HEK293T (cell line): ENCODE data around the gene HNRNPDL.

Experiments
- ARNT ChIP-seq: fragments of 450-650 bp; IDR thresholded peaks from 2 replicates; pipeline ENCODE4 v1.6.1; 2017; ENCODE audit warnings: mild to moderate bottlenecking
- BHLHE40 ChIP-seq: fragments of 450-650 bp; IDR thresholded peaks from 2 replicates; pipeline ENCODE4 v1.6.1; 2016; ENCODE audit warnings: mild to moderate bottlenecking, moderate library complexity, borderline replicate concordance
- CTBP1 ChIP-seq: fragments of 450-650 bp; IDR thresholded peaks from 2 replicates; pipeline ENCODE4 v1.6.1; 2016; ENCODE audit warnings: borderline replicate concordance
- ELF4 ChIP-seq: fragments of 450-650 bp; IDR thresholded peaks from 2 replicates; pipeline ENCODE4 v1.6.1; 2017; ENCODE audit warnings: antibody characterized with exemption
- FOXA1 ChIP-seq: fragments of 450-650 bp; IDR thresholded peaks from 2 replicates; pipeline ENCODE4 v1.6.1; 2016; ENCODE audit warnings: mild to moderate bottlenecking
- FOXK2 ChIP-seq: fragments of 450-650 bp; IDR thresholded peaks from 2 replicates; pipeline ENCODE4 v1.6.1; 2016; ENCODE audit warnings: mild to moderate bottlenecking
- FOXM1 ChIP-seq: fragments of 450-650 bp; IDR thresholded peaks from 2 replicates; pipeline ENCODE4 v1.6.1; 2017; ENCODE audit warnings: mild to moderate bottlenecking, borderline replicate concordance
- HDGF ChIP-seq: fragments of 450-650 bp; IDR thresholded peaks from 2 replicates; pipeline ENCODE4 v1.6.1; 2017; ENCODE audit warnings: antibody characterized with exemption, borderline replicate concordance
- L3MBTL2 ChIP-seq: fragments of 450-650 bp; conservative IDR thresholded peaks from 2 replicates; pipeline ENCODE4 v1.6.1; 2016; ENCODE audit warnings: mild to moderate bottlenecking
- LEF1 ChIP-seq: fragments of 450-650 bp; IDR thresholded peaks from 2 replicates; pipeline ENCODE4 v1.6.1; 2017; ENCODE audit warnings: mild to moderate bottlenecking, borderline replicate concordance
- PKNOX1 ChIP-seq: fragments of 450-650 bp; IDR thresholded peaks from 2 replicates; pipeline ENCODE4 v1.6.1; 2016
- SP1 ChIP-seq: fragments of 450-650 bp; IDR thresholded peaks from 2 replicates; pipeline ENCODE4 v1.6.1; 2017
- ZNF384 ChIP-seq: fragments of 450-650 bp; IDR thresholded peaks from 2 replicates; pipeline ENCODE4 v1.6.1; 2016

DNA sequence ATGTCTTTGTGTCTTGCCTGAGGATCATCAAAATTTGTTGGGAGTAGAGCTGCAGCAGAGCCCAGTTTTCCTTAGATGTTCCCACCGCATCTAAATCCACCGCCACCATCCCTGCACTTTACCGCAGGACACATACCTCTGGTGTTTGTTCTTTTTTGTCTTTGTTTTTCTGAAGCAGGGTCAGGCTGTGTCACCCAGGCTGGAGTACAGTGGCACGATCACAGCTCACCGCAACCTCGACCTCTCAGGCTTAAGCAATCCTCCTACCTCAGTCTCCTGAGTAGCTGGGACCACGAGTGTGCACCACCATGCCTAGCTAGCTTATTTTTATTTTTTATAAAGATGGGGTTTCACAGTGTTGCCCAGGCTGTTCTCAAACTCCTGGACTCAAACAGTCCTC lies 4.7 kb upstream of the HNRNPDL start:
- TF ChIP-seq CTBP1 = no peak
- no peak for TF ChIP-seq ELF4
- TF ChIP-seq HDGF = no peak
- no peak for TF ChIP-seq FOXK2
- TF ChIP-seq SP1 = no peak
- no peak for TF ChIP-seq L3MBTL2
- TF ChIP-seq ZNF384 = no peak
- TF ChIP-seq LEF1 = no peak
- no peak for TF ChIP-seq BHLHE40
- TF ChIP-seq FOXA1 = no peak
- no peak for TF ChIP-seq PKNOX1
- TF ChIP-seq FOXM1 = no peak
- no peak for TF ChIP-seq ARNT
